Measurements from ENCODE around the gene SNRNP70. TPM values are rescaled to one million over a fixed set of nuclear protein-coding genes. Genes with fewer than 3 reads are reported as not detected.

Gene SNRNP70
- total RNA-seq, 1 experiment from 2014 or later: 325 TPM

DNA sequence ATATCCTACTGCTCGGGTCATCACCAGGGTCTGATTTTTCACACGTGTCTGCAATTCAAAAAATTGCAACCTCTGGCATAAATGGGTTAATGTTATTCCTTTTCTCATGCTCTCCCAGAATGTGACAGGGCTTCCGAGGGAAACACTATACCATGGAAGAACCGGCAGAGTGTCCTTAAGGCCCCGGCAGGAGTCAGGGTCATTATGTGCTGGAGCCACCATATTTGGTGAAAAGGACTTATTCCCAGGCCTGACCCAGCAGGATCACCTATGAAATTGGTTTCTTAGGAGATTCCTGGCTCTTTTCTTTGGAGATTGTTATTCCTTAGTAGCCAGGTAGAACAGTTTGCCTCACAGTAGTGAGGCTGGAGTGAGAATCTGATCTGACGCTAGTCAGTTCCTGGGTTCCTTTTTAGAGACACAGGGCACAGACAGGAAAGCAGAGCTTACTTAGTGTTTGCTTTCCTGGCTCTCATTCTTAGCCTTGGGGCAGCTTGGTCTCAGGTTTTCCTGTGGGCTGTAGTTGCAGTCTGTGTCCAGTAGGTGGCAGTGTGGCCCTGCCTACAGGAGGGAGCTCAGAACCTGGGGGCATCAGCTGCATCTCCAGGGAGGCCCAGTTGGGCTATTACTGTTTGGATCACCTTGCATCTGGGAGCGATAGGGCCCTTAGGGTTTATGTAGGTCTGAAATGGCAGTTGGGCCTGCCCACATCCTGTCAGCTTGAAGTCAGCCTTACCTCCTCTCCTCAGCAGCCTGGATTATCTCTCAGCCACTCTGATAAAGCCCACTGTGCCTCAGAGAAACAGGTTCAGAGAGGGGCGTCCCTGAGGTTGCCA lies 12.4 kb downstream of the SNRNP70 start:
- TF ChIP-seq, protein P1, sequence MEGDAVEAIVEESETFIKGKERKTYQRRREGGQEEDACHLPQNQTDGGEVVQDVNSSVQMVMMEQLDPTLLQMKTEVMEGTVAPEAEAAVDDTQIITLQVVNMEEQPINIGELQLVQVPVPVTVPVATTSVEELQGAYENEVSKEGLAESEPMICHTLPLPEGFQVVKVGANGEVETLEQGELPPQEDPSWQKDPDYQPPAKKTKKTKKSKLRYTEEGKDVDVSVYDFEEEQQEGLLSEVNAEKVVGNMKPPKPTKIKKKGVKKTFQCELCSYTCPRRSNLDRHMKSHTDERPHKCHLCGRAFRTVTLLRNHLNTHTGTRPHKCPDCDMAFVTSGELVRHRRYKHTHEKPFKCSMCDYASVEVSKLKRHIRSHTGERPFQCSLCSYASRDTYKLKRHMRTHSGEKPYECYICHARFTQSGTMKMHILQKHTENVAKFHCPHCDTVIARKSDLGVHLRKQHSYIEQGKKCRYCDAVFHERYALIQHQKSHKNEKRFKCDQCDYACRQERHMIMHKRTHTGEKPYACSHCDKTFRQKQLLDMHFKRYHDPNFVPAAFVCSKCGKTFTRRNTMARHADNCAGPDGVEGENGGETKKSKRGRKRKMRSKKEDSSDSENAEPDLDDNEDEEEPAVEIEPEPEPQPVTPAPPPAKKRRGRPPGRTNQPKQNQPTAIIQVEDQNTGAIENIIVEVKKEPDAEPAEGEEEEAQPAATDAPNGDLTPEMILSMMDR (IDR thresholded peaks at IDR 0.05; ENCODE audit: unreplicated experiment): peak; percentile 99
- H3K9me3 Mint-ChIP-seq (ENCODE audit: low read depth, unreplicated experiment): no peaks in the 10 kb centered on the region
- CTCF ChIA-PET: interaction anchor here (0.5 to 2.1 kb wide), 28 partner anchors 9 to 509 kb away, joined by 3 to 85 read pairs (median 5); partner anchors contain the start of genes GYS1, LIN7B, PIH1D1 and PPFIA3
- peak; percentile 85 for DNase-seq
- intact Hi-C loops (cut with micrococcal nuclease; ENCODE audit: unreplicated experiment): loop anchor here (5.0 kb wide), 1 partner anchor 110 kb away; no protein-coding TSS in a partner anchor
- BruUV-seq (replicated peaks): no TSS peak
- H3K4me1 Mint-ChIP-seq (ENCODE audit: low read depth, unreplicated experiment): peaks cover 7% of the 10 kb centered on the region
- H3K27me3 Mint-ChIP-seq (ENCODE audit: unreplicated experiment): no peaks in the 10 kb centered on the region
- H3K4me3 Mint-ChIP-seq (ENCODE audit: low read depth, unreplicated experiment): no peak overlapping the region
- no peak overlapping the region for H3K27ac Mint-ChIP-seq (ENCODE audit: unreplicated experiment)
- H3K36me3 Mint-ChIP-seq (ENCODE audit: insufficient read depth, unreplicated experiment): peaks cover 83% of the 10 kb centered on the region

DNA sequence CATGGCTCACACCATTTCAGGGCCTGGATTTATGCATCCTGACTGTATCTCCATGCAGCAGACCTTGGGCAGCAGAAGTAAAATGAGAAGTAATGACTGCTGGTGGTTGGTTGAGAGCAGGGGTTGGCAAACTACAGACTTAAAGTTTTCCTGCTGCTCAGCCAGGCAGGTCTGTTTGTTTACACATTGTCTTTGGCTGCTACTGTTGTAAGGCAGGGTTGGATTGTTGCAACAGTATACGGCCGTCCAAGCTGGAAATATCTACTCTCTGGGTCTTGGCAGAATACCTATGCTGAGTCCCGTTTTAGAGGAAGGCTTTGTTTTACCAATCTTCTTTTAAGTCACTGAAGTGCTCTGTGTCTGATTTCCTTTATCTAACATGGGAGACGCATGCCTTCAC lies 13.5 kb downstream of the SNRNP70 start:
- TF ChIP-seq, protein P1 (IDR thresholded peaks at IDR 0.05; ENCODE audit: unreplicated experiment): no peak
- peaks cover 7% of the 10 kb centered on the region for H3K4me1 Mint-ChIP-seq (ENCODE audit: low read depth, unreplicated experiment)
- peaks cover 80% of the 10 kb centered on the region for H3K36me3 Mint-ChIP-seq (ENCODE audit: insufficient read depth, unreplicated experiment)
- H3K27me3 Mint-ChIP-seq (ENCODE audit: unreplicated experiment): no peaks in the 10 kb centered on the region
- intact Hi-C loops (cut with micrococcal nuclease; ENCODE audit: unreplicated experiment): loop anchor here (5.0 kb wide), 1 partner anchor 109 kb away; no protein-coding TSS in a partner anchor
- DNase-seq: no peak
- CTCF ChIA-PET: interaction anchor here (1.6 to 2.1 kb wide), 3 partner anchors 12 to 109 kb away, joined by 9 to 35 read pairs (median 27); partner anchors contain the start of gene LIN7B
- H3K4me3 Mint-ChIP-seq (ENCODE audit: low read depth, unreplicated experiment): no peak overlapping the region
- H3K27ac Mint-ChIP-seq (ENCODE audit: unreplicated experiment): no peak overlapping the region
- BruUV-seq (replicated peaks): no TSS peak
- no peaks in the 10 kb centered on the region for H3K9me3 Mint-ChIP-seq (ENCODE audit: low read depth, unreplicated experiment)

DNA sequence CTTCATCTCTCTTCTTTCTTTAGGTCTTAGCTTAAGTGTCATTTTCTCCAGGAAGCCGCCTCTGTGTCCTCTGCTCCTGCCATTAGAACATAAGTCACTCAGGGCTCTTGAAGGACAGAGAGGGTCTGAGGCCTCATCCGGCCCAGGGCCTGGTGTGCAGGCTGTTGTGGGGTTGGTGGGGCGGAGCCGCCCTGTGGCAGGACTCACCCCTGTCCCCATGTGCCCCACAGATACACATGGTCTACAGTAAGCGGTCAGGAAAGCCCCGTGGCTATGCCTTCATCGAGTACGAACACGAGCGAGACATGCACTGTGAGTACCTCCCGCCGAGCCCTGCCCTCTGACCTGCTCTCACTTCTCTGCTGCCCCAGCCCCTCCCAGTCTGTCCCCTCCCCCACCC lies 15.9 kb downstream of the SNRNP70 start:
- CTCF ChIA-PET: interaction anchor here (0.7 to 1.7 kb wide), 2 partner anchors 98 to 104 kb away, joined by 3 to 5 read pairs; no protein-coding TSS in a partner anchor
- DNase-seq: no peak
- TF ChIP-seq, protein P1 (IDR thresholded peaks at IDR 0.05; ENCODE audit: unreplicated experiment): no peak
- intact Hi-C loops (cut with micrococcal nuclease; ENCODE audit: unreplicated experiment): no loop called here
- Mint-ChIP-seq H3K27ac (ENCODE audit: unreplicated experiment) (peak overlapping the region; percentile 1), H3K36me3 (ENCODE audit: insufficient read depth, unreplicated experiment) (peaks cover 85% of the 10 kb centered on the region), H3K9me3 (ENCODE audit: low read depth, unreplicated experiment) (no peaks in the 10 kb centered on the region), H3K4me1 (ENCODE audit: low read depth, unreplicated experiment) (peaks cover 7% of the 10 kb centered on the region), H3K27me3 (ENCODE audit: unreplicated experiment) (no peaks in the 10 kb centered on the region), H3K4me3 (ENCODE audit: low read depth, unreplicated experiment) (no peak overlapping the region)
- BruUV-seq (replicated peaks): no TSS peak

DNA sequence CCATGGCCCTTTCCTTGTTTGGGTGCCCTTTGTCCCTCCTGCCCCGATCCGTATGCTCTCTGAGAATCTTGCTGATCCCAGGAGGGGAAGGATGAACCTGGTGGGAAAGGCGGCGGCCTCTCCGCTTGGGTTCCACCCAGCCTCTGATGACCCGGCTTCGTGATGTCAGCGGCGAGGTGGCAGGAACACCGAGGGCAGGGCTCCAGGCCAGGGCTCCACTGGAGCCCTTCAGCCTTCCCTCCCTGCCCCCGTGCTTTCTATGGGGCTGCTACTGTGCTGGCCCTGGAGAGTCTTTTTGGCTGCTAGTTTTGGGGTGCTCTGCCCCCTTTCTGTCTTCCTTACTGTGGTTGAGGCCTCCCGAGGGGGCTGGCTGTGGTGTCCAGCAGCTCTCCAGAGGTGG lies 17.1 kb downstream of the SNRNP70 start:
- no TSS peak for BruUV-seq (replicated peaks)
- Mint-ChIP-seq H3K4me3 (ENCODE audit: low read depth, unreplicated experiment) (no peak overlapping the region), H3K27me3 (ENCODE audit: unreplicated experiment) (no peaks in the 10 kb centered on the region), H3K36me3 (ENCODE audit: insufficient read depth, unreplicated experiment) (peaks cover 87% of the 10 kb centered on the region), H3K4me1 (ENCODE audit: low read depth, unreplicated experiment) (peaks cover 7% of the 10 kb centered on the region), H3K27ac (ENCODE audit: unreplicated experiment) (no peak overlapping the region), H3K9me3 (ENCODE audit: low read depth, unreplicated experiment) (no peaks in the 10 kb centered on the region)
- TF ChIP-seq, protein P1 (IDR thresholded peaks at IDR 0.05; ENCODE audit: unreplicated experiment): no peak
- CTCF ChIA-PET: interaction anchor here (0.5 kb wide), 1 partner anchor 96 kb away, joined by 18 read pairs; no protein-coding TSS in a partner anchor
- intact Hi-C loops (cut with micrococcal nuclease; ENCODE audit: unreplicated experiment): no loop called here
- DNase-seq: no peak
